ENCODE data around the gene CORO2B.
A peak's percentile ranks its signal among the peaks of the same experiment; 100 is the strongest.

CORO2B gene

GRCh38 chr15:68612979-68613740 is 34.4 kb downstream of the CORO2B start:
- peak in 1 of 2 experiments; percentile 5 for DNase-seq (ENCODE audit: low read depth in 1 of 2, low spot score in 1 of 2)

DNA sequence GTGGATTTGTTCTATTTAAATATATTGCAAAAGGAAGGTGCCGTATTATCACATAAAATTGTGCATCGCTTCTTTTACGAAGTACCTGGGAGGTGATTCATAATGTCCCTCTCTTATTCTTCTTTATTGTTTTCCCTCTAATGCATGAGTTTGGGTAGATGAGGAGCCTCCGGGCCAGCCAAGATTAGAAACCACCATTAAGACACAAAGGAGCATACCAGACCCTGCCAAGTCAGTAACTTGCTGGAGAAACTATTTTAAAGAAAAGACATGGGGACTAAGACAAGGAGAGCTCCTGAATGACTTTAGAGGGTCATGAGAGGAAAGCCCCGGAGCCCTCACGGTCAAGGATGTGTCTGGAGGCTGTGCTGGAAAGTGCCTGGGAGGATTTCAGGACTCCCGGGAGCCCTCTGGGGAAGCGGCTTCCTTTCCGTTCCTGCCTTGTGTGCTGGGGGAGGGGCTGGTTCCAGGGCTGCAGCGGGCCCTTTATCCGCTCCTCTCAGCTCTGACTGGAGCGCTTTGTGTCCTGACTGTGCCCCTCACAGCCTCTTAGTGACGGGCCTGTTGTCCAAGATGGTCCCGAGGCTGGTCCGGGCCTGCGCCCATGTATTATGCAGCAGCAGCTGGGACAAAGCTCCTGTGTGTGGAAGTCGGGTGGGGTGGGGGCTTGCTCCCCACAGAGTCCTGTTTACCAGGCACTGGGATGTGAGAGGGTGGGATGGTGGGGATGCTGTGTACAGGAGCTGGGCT is 35.7 kb downstream of the CORO2B start:
- DNase-seq (ENCODE audit: low read depth in 1 of 2, low spot score in 1 of 2) = no peak
- Histone ChIP-seq H3K4me3 (replicated peaks; ENCODE audit: insufficient read depth, low read length) (no peak overlapping the region), H3K27me3 (ENCODE audit: insufficient read depth, poor library complexity, severe bottlenecking) (peaks cover 3% of the 10 kb centered on the region), H3K27ac (replicated peaks) (no peak overlapping the region)
- TF ChIP-seq GABPA (IDR thresholded peaks at IDR 0.05; ENCODE audit: low read depth) = no peak
- no peak for TF ChIP-seq POLR2AphosphoS5 (IDR thresholded peaks at IDR 0.05; ENCODE audit: low read depth)
- TF ChIP-seq REST (IDR thresholded peaks at IDR 0.05; ENCODE audit: insufficient replicate concordance, low read depth) = no peak
- no peak for TF ChIP-seq SPI1 (IDR thresholded peaks at IDR 0.05; ENCODE audit: borderline replicate concordance, low read depth)
- TF ChIP-seq CTCF (IDR thresholded peaks at IDR 0.05; ENCODE audit: insufficient read depth, low read length) = no peak

More at GRCh38 chr15:68612979-68613740, 34.4 kb downstream of the CORO2B start:
- TF ChIP-seq REST (IDR thresholded peaks at IDR 0.05; ENCODE audit: insufficient replicate concordance, low read depth) (no peak), CTCF (IDR thresholded peaks at IDR 0.05; ENCODE audit: insufficient read depth, low read length) (no peak), POLR2AphosphoS5 (IDR thresholded peaks at IDR 0.05; ENCODE audit: low read depth) (no peak), GABPA (IDR thresholded peaks at IDR 0.05; ENCODE audit: low read depth) (no peak), SPI1 (IDR thresholded peaks at IDR 0.05; ENCODE audit: borderline replicate concordance, low read depth) (no peak; the same call in 1 of the 2 replicates)
- no peak overlapping the region for H3K4me3 ChIP-seq (replicated peaks; ENCODE audit: insufficient read depth, low read length)
- no peak overlapping the region for H3K27ac ChIP-seq (replicated peaks)
- peaks cover 3% of the 10 kb centered on the region for H3K27me3 ChIP-seq (ENCODE audit: insufficient read depth, poor library complexity, severe bottlenecking)

DNA sequence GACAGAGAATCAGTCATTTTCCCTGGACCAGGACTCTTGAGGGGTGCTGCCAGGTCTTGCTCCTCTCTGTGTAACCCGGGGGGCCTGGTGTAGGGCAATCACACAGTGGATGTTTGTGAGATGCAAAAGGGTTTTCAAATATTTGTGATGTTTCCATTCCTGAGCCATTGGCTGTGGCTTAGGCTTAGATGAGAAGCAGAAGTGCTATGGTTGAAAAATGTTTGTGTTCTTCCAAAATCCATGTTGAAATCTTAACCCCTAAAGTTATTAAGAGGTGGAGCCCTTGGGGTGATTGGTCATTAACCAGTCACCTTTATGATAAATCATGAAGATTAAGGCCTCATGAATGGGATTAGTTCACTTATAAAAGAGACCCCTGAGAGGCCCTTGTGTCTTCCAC is 36.5 kb downstream of the CORO2B start:
- TF ChIP-seq REST (IDR thresholded peaks at IDR 0.05; ENCODE audit: insufficient replicate concordance, low read depth) (no peak), GABPA (IDR thresholded peaks at IDR 0.05; ENCODE audit: low read depth) (no peak), SPI1 (IDR thresholded peaks at IDR 0.05; ENCODE audit: borderline replicate concordance, low read depth) (no peak), CTCF (IDR thresholded peaks at IDR 0.05; ENCODE audit: insufficient read depth, low read length) (no peak)
- Histone ChIP-seq H3K27me3 (ENCODE audit: insufficient read depth, poor library complexity, severe bottlenecking) (peaks cover 3% of the 10 kb centered on the region), H3K27ac (replicated peaks) (no peak overlapping the region), H3K4me3 (replicated peaks; ENCODE audit: insufficient read depth, low read length) (no peak overlapping the region)
- DNase-seq (ENCODE audit: low read depth in 1 of 2, low spot score in 1 of 2) = no peak
